Right lung (tissue), 5 donors: ENCODE measurements around the gene KCNH1. TPM values are rescaled to one million over a fixed set of nuclear protein-coding genes. Genes with fewer than 3 reads are reported as not detected.

ENCODE experiments used
- DNase-seq, 2 donors: peaks; one replicate each; pipeline ENCODE4 v3.0.0-alpha.2; 2013
- polyA plus RNA-seq, 5 donors: library from polyadenylated mRNA; unstranded; fragments of 120-200 nt; gene quantifications; one replicate each; pipeline versions ENCODE4 v1.2.1 to v1.2.3, GENCODE V29; 2013; ENCODE audit warnings: inconsistent platforms in 1 of 5, low replicate concordance in 1 of 5; ENCODE audit not compliant: insufficient read length in 5 of 5, insufficient read depth in 1 of 5

KCNH1 gene
- polyA plus RNA-seq, 5 donors: 0.07 to 0.59 (median 0.18) TPM

- no peak for DNase-seq
Measured at GRCh38 chr1:210920716-210921694, 212.9 kb downstream of the KCNH1 start.

DNA sequence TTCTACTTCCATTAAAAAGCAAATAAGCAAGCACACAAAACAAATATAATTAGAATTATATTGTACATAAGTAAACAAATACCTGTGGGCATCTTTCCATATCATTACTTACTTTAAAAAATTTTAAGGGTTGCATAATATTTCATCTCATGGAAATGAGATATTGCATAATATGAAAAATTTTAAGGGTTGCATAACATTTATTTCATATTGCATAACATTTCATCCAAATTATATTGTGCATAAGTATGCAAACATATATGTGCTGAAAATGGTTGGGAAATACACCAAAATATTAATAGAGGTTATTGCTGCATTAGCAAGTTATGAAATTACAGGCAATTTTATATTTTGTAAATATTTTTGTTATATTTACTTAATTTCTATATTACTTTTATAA is 213.7 kb downstream of the KCNH1 start:
- DNase-seq: no peak

GRCh38 chr1:210918893-210919292 is 215.1 kb downstream of the KCNH1 start:
- no peak for DNase-seq

- DNase-seq: no peak
Measured at GRCh38 chr1:210917560-210918169, 216.3 kb downstream of the KCNH1 start.

DNA sequence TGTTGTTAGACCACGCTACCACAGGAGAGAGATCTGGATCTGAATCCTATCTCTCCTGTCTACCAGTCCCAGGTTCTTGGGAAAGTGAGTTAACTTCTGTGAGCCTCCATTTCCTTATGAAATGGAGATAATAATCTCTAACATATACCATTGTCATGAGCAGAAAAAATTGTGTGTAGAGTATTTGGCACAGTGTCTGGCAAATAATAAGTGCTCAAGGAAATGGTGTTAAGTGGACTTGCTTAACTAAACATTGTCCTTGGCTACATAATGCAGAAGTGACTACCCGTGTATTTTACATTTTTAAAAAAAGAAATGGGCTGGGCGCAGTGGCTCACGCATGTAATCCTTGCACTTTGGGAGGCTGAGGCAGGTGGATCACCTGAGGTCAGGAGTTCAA is 217.4 kb downstream of the KCNH1 start:
- DNase-seq: no peak

DNA sequence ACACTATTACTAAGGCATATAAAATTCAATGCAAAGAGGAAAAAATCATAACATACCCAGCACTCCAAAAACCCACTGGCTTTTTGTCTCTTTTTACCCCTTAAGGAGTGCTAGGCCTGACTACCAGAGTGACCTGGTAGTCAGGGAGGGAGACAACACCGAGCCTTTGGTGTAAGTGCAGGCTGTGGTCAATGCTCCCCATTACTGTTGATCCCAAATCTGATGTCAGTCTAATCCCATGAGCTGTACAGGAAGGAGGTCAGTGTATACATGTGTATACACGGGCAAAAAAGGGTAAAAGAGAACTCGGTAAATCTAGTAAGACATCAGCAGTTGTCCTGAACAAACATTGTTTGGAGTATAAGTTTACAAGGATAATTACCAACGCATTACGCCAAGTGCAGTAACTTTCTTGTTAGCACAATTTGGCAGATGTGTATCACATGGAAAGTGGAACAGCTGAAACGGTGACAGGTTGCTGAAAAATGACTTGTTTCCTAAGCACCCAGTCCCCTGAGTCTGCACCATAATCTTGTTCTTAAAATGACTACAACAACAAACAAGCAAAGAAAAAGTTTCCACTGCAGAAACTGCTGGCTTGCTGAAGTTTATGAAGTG is 217.9 kb downstream of the KCNH1 start:
- no peak for DNase-seq

DNA sequence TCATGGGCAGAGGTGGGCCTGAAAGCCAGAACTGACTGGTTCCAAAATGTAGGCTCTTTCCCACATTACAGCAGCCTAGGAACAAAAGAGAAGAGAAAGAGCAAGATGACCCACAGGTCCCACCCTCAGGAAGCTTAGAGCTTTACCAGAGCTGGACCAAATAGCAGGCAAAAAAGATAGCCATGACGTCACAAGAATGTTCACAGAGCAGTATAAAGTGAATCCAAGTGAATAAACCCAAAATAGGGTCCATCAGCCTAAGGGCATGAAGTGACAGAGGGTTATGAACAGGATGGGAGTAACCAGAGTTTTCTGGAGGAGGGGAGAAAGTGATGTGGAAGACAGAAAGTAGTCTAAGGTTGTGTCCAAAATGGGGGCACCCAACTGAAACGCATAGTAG is 221.2 kb downstream of the KCNH1 start:
- DNase-seq: no peak

GRCh38 chr1:210910020-210910575 is 223.8 kb downstream of the KCNH1 start:
- peak in 1 of 2 donors; percentile 2 for DNase-seq

DNA sequence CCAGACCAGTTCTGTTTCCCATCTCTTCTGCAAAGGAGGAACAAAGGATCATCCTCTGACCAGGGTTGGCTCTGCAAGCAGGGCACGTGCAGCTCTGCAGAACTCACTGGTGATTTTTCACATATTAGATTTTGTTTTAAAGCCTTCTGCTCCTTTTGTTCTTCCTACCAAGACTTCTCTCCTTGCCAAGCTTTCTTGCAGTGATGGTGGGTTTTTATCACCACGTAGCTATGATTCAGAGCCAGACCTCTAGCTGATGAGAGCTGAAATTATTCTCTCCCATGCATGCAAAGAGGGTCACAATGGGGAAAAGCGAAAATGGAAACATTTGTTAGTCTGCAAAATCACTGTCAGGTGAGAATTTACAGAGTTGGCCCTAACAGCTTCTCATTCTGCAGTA is 225.2 kb downstream of the KCNH1 start:
- DNase-seq: no peak

DNA sequence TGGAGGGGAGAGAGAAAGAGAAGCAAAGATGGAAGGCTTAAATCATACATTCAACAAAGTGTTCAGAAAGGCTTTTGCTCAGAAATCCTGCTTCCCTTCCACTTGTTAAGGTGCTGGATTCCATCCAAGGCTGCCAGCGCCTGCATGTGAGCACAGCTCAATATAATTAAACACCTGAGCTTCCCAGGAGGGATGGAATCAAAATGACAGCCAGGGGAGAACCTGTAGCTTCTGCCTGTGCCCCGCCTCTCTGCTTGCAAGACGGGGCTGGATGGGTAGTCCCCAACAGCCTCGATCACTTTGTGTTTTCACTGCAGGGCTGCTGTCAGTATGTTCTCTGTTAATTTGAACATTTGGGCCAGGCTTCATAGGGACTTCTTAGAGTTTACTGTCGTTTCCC is 225.7 kb downstream of the KCNH1 start:
- no peak for DNase-seq

DNA sequence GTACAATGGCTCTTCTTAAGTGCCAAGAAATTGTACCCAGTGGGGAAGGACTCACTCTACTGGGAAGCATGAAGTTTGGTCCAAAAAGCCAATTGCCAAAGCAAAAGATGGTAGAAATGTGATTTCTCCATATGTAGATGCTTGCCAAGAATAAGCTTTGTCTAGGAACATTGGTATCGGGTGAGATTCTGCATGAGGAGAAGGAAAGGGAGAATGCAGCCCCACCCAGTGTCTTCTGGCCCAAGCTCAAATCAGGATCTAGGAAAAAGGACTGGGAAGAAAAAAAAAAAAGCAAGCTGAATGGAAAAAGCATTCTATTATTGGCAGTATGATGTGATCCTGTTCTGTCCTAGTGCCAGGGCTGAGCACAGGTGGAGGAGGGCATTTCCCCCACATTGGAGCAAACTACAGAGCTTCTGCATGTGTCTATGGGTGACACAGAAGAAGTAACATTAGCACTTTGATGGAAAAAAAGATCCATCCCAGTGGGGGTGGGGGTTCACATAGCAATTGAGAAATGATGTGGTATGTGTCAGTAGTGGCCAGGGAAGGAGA is 226.6 kb downstream of the KCNH1 start:
- no peak for DNase-seq

DNA sequence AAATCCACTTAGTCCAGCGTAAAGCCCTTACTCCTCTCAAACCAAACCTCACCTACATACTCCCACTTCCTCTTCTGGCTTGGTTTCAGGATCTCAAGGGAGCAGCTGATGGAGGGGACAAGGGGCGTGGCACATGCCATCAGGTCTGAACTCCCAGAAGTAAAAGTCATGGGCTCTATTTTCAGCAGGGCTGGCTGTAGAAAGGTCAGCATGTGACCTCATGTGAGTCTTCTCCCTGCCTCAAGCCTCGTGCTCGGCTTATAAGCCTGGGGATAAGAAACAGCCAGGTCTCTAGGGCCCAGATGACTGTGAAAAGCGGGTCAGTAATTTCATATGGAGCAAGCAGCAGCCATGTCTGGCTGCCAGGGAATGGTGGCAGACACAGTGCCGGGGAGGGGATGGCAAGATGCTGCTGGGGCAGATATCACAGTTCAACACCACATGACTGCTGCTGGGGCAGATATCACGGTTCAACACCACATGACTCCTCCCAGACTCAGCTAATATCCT is 227.9 kb downstream of the KCNH1 start:
- no peak for DNase-seq

GRCh38 chr1:210905365-210905904 is 228.5 kb downstream of the KCNH1 start:
- no peak for DNase-seq

- DNase-seq: no peak
Measured at GRCh38 chr1:210901981-210902770, 231.8 kb downstream of the KCNH1 start.

DNA sequence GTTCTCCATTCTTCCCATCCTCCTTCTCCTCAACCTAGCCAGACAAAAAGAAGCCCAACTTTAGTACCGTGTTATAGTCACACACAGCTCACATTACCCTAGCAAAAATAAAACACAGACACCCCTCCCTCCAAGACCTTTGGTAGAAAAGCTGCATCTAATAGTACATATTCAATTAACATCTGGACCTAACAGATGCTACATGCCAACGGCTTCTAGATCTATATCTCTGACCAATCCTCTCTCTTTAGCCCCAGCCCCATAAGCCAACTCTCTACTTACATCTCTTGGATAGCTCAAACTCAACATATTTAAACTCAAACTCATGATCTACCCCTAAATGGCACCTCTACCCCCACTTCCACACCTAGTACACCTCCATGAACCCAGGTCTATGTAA is 233.1 kb downstream of the KCNH1 start:
- DNase-seq: no peak

DNA sequence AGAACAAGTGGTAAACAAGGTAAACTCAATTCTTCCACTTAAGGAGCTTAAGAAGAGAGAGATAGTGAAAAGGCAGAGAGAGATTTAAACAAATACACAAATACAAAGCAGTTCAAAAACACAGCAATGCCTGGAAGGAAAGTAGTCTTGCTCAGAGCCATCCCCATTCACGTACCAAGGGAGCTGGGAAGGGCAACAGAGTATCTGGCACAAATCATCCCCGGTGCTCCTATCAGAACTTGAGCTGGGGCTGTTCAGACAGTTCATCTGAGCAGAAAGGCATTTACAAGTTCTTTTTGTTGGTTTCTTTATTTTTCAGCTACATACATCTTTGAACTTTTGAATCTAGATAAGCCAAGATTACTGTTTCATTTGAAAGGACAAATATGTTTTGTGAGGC is 233.9 kb downstream of the KCNH1 start:
- DNase-seq: no peak

DNA sequence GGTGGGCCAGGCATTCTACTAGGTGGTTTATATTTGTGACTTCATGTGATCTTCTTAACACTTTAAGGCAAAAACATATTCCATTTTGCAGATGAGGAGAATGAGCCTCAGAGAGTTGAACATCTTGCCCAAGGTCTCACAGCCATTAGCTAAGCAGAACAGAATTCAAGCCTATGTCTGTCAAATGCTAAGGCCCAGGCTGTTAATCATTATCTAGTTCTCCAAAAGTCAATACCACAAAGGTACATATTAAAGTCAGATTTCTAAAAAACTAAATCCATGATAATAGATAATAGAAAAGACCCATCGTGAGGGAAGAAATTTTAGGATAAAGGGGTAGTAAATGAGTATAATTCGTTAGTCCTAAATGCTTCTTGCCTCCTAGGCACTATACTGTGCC is 234.3 kb downstream of the KCNH1 start:
- no peak for DNase-seq

- DNase-seq: no peak
Measured at GRCh38 chr1:210898473-210898872, 235.5 kb downstream of the KCNH1 start.

- no peak for DNase-seq
Measured at GRCh38 chr1:210883821-210884220, 250.1 kb downstream of the KCNH1 start.

GRCh38 chr1:210882414-210883221 is 251.3 kb downstream of the KCNH1 start:
- no peak for DNase-seq
